Adrenal gland (tissue), 5 donors: ENCODE data around the gene TIPIN.

Source experiments
- CTCF ChIP-seq, 6 experiments: fragments of 450-650 bp in 4 of 6; fragments of 200-600 bp in 2 of 6; sonication (generic) in 1 of 6; IDR thresholded peaks; 1 replicate in 5 of 6; 2 replicates in 1 of 6; pipeline versions ENCODE4 v1.5.1 to v1.8.0; 2016 to 2021; ENCODE audit warnings: antibody characterized with exemption in 6 of 6, mild to moderate bottlenecking in 2 of 6, moderate library complexity in 1 of 6
- POLR2A ChIP-seq, 2 donors: fragments of 450-650 bp; IDR thresholded peaks; one replicate each; pipeline ENCODE4 v1.6.1; 2017; ENCODE audit warnings: antibody characterized with exemption in 2 of 2, mild to moderate bottlenecking in 2 of 2, moderate library complexity in 1 of 2
- donor health status: DM: no; HTN: no; CAD: no.

- no peak for TF ChIP-seq POLR2A (IDR thresholded peaks at IDR 0.05)
- no peak for TF ChIP-seq CTCF (IDR thresholded peaks at IDR 0.05)
Observed at GRCh38 chr15:66404122-66404521, 47.6 kb upstream of the TIPIN start.
